ENCODE results near the gene GPR35.
"Not testable (repeated sequence)": the region's sequence is repeated elsewhere in the genome, so short reads cannot be mapped to it uniquely, and the experiment has no call there.

The GPR35 gene

GRCh38 chr2:240639566-240639965 lies 14.3 kb downstream of the GPR35 start:
- DNase-seq (ENCODE audit: low read depth): no peak

- no peak for DNase-seq (ENCODE audit: low read depth)
Observed at GRCh38 chr2:240640939-240641338, 15.7 kb downstream of the GPR35 start.

GRCh38 chr2:240642061-240642805 lies 17.0 kb downstream of the GPR35 start:
- DNase-seq (ENCODE audit: low read depth): no peak

GRCh38 chr2:240642806-240643092 lies 17.5 kb downstream of the GPR35 start:
- no peak for DNase-seq (ENCODE audit: low read depth)

GRCh38 chr2:240643093-240643810 lies 18.0 kb downstream of the GPR35 start:
- DNase-seq (ENCODE audit: low read depth): no peak

- DNase-seq (ENCODE audit: low read depth): no peak
Observed at GRCh38 chr2:240643811-240644150, 18.5 kb downstream of the GPR35 start.

GRCh38 chr2:240644171-240644651 lies 18.9 kb downstream of the GPR35 start:
- no peak for DNase-seq (ENCODE audit: low read depth)

- DNase-seq (ENCODE audit: low read depth): no peak
Observed at GRCh38 chr2:240644859-240645301, 19.6 kb downstream of the GPR35 start.

DNA sequence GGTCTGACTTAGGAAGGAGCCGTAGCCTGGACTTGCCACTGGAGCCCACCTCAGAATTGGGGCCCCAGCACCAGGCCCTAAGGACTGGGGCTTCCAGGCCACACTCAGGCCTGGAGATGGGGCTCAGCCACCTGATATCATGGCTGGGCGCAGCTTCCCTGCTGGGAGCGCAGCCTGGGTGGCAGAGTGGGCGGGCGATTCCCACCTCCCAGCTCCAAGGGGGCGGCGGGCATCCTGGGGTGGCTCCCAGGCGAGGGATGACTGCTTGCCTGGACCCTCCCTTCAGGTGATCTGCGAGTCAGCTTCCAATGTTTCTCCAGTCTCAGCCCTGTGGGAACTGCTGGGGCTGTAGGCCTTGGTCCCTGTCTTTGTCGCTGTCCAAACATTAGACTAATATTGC lies 20.1 kb downstream of the GPR35 start:
- no peak for DNase-seq (ENCODE audit: low read depth)

GRCh38 chr2:240645801-240646175 lies 20.5 kb downstream of the GPR35 start:
- no peak for DNase-seq (ENCODE audit: low read depth)

DNA sequence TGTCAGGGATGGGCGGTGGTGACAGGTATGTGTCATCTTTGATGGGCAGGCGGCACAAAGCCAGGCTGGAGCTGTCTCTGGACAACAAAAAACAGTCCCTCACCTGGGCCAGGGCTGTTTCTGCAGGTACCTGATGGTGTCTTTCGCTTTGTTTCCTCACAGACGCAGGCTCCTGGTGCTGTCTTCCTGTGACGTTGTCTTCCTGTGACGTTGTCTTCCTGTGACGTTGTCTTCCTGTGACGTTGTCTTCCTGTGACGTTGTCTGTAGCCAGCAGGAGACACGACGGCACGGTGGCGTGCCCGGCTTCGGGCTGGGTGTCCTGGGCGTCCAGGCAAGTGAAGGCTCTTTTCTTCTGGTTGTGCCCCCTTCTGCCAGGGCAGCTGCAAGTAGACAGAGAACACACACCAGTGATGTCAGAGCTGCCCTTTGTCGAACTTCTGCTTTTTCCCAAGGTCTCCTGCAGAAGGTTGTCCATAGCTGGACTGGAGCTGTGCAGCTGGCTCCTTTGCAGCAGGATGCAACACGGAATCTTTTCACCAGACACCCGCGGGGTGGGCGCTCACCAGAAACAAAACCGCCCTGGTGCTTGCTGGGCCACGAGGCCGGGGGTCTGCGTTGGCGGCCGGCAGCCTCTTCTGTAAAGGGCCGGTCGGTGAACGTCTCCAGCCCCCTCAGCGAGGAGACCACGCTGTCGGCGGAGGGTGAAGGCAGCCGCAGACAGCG lies 21.1 kb downstream of the GPR35 start:
- DNase-seq (ENCODE audit: low read depth): no peak

DNA sequence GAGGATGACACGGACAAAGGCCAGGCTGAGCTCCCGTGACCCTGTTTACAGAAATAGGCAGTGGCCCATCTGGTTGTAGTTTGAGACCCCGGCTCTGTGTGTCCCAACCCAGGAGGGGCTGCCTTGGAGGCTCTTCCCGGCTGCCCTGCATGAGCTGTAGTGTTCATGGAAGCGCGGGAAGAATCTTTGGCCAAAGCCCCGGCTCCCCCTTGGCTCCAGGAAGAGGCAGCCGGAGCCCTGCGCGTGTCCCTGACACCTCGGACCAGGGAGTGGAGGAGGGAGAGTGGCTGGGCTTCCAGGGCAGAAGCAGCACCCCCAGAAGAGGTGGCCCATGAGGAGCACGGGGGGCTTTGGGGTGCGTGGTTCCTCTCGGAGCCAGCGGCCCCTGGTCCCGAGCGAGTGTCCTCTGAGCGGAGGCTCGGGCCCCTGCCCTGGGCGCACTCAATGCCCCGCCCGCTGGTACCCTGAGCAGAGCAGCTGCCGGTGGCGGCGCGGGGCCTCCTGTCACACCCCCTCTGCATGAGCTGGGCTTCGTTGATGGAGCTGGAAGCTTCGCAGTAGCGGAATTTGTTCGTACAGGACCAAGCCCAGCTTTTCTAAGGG lies 21.7 kb downstream of the GPR35 start:
- DNase-seq (ENCODE audit: low read depth): no peak

DNA sequence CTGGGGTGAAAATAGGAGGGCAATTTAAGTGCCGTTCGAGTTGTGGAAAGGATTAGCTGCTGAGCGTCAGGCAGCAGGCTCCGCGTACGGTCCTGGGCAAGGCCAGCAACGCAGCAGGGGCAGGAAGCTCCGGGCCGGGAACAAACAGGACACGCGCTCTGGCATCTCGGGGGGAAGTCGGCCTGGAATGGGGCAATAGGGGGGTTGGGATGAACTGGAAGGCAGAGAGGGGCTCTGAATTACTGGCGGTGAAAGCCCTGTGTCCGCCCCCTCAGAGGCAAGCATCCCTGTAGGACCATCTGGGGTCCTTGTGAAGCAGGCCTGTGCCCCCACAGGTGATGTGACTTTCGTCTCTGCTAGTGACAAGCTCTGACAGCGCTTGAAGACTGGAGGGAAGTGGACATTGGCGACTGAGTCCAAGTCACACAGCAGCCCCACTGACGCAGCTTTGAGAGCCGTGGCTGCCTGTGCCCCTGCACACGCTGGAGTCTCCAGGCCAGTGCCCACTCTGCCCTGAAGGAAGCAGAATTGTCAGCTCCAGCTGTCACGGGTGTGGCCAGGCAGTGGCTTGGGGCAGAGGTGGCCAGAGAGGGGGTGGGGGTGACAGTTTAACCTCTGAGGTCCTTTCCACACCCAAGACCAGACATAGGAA lies 22.3 kb downstream of the GPR35 start:
- no peak for DNase-seq (ENCODE audit: low read depth)

GRCh38 chr2:240648155-240648649 lies 22.9 kb downstream of the GPR35 start:
- no peak for DNase-seq (ENCODE audit: low read depth)

DNA sequence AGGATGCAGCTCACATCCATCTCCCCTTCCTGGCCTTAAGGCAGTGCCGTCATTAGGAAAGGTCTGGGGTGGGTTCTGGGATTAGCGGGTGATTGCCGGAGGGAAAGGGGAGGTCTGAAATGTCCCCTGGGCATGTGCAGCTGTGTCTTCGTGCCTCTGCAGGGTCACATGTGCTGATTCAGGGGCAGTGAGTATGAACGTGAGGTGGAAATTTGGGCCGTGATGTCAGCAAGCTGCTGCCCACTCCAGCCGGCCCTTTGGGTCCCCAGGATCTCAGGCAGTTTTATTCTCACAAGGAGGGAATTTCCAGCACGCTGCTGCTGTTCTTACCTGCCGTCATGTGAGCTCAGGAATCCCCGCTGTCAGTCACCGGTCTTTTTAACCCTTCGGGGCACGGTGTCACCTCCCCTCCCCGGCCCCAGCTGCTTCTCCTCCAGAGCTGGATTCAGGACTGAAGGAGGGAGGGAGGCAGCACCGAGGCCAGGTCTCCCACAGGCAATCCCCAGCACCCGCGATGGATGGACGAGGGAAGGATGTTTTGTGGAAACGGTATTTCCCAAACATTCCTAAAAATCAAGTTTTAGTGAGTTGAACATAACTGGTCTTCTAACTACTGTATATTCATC lies 23.5 kb downstream of the GPR35 start:
- no peak for DNase-seq (ENCODE audit: low read depth)

- no peak for DNase-seq (ENCODE audit: low read depth)
Observed at GRCh38 chr2:240649331-240649730, 24.1 kb downstream of the GPR35 start.

DNA sequence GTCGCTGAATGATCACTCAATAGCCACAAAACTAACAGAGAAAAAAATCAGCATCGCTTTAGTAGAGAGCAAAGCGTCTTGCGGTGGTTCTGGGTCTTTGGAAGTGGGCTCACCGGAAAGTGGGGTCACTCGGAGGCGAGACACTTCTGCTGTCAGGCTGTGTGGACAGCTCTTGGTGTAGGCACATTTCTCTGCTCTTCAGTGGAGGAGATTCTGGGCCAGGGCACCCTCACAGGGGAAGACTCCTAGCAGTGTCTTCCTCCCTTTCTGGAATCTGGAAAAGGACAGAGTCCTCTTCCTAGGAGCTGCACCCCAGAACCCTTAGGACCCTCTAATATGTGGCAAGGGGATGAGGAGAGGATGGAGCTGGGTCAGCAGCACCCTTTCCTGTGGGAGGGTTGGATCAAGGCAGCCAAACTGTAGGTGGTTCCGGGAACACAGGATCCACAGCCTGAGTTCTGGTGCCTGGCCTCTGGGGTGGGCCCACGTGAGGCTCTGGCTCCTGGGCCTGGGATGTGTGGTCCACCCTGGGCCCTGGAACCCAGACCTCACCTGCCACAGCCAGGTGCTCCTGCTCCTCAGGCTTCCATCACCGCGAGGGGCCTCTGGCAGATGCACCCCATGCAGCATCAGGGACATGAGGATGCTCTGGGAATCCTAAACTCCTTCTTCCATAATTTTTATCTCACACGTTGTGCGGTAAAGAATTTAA lies 25.1 kb downstream of the GPR35 start:
- DNase-seq (ENCODE audit: low read depth): no peak

DNA sequence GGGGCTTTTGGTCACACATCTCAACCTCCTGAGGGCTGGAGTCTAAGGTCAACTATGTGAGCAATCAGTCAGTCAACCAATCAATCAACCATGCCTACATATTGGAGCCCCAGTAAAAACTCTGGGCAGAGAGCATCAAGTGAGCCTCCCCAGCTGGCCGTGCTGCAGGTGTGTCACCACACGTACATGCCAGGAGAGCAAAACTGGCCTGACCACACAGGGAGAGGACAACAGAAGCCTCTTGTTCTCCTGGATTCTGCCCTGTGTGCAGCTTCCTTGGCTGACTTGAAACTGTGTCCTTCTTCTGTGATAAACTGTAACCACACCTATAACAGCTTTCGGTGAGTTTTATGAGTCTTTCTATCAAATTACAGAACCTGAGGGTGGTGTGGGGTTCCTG lies 25.9 kb downstream of the GPR35 start:
- no peak for DNase-seq (ENCODE audit: low read depth)

- no peak for DNase-seq (ENCODE audit: low read depth)
Observed at GRCh38 chr2:240655931-240656886, 30.9 kb downstream of the GPR35 start.

GRCh38 chr2:240659883-240660282 lies 34.6 kb downstream of the GPR35 start:
- DNase-seq (ENCODE audit: low read depth): not testable (repeated sequence)
